Endothelial cell of umbilical vein (primary cell): Measurements from ENCODE around the gene FBN2.

Experiments used
- CTCF ChIP-seq, 2 donors: IDR thresholded peaks; 1 replicate in 1 of 2; 2 replicates in 1 of 2; pipeline ENCODE4 v1.5.1; 2011; ENCODE audit warnings: low read length in 2 of 2, mild to moderate bottlenecking in 2 of 2, moderate library complexity in 2 of 2, control low read depth in 1 of 2, inconsistent platforms in 1 of 2, low read depth in 1 of 2; ENCODE audit not compliant: insufficient read depth in 1 of 2; ENCODE audit errors: extremely low read depth in 1 of 2
- EZH2 ChIP-seq: IDR thresholded peaks from 2 replicates; pipeline ENCODE4 v1.6.1; 2012; ENCODE audit warnings: borderline replicate concordance, low read depth, mild to moderate bottlenecking, moderate library complexity, low read length, inconsistent platforms; ENCODE audit not compliant: severe bottlenecking
- JUN ChIP-seq: IDR thresholded peaks from 2 replicates; pipeline ENCODE4 v1.6.1; 2011; ENCODE audit warnings: borderline replicate concordance, low read depth; ENCODE audit not compliant: insufficient read length, insufficient read depth
- MYC ChIP-seq: IDR thresholded peaks from one replicate; pipeline ENCODE4 v1.6.1; 2011; ENCODE audit warnings: mild to moderate bottlenecking, low read depth, low read length
- POLR2A ChIP-seq: IDR thresholded peaks from 2 replicates; pipeline ENCODE4 v1.6.1; 2012; ENCODE audit warnings: low read depth, mild to moderate bottlenecking, control low read depth, low read length
- POLR2AphosphoS5 ChIP-seq: IDR thresholded peaks from 2 replicates; pipeline ENCODE4 v1.6.1; 2012; ENCODE audit warnings: low read depth, mild to moderate bottlenecking, control low read depth, low read length, moderate library complexity; ENCODE audit not compliant: insufficient read depth

DNA sequence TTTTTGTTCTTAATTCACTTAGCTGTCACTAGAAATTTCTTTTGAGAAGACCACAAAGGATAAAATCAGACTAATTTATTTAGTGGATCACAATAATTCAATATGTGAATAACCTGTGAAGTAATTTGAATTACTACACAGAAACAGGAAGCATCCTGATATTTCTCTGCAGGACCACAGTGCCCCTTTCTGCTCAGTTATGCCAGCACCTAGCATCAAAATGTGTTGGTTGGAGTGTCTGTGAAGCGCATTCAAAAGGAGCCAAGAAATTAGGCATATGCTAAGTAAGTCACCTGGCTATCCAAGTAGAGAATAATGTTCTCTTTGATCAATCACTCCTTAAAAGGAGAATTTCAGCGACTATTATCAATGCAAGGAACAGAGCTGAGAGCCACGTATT, 267.0 kb downstream of the FBN2 start:
- TF ChIP-seq POLR2A = no peak
- no peak for TF ChIP-seq JUN
- TF ChIP-seq CTCF (IDR thresholded peaks at IDR 0.05; ENCODE audit: extremely low read depth in 1 of 2, insufficient read depth in 1 of 2, low read depth in 1 of 2, low read length in 2 of 2) = no peak
- TF ChIP-seq MYC = no peak
- no peak for TF ChIP-seq EZH2
- TF ChIP-seq POLR2AphosphoS5 = no peak
